ENCODE measurements around the gene CD164. TPM values are rescaled to one million over a fixed set of nuclear protein-coding genes. Genes with fewer than 3 reads are reported as not detected.

CD164 gene
- polyA plus RNA-seq, 1 donor (not counting 4 experiments of a cell fraction or from before 2014, with no cell fraction given): 244 TPM

DNA sequence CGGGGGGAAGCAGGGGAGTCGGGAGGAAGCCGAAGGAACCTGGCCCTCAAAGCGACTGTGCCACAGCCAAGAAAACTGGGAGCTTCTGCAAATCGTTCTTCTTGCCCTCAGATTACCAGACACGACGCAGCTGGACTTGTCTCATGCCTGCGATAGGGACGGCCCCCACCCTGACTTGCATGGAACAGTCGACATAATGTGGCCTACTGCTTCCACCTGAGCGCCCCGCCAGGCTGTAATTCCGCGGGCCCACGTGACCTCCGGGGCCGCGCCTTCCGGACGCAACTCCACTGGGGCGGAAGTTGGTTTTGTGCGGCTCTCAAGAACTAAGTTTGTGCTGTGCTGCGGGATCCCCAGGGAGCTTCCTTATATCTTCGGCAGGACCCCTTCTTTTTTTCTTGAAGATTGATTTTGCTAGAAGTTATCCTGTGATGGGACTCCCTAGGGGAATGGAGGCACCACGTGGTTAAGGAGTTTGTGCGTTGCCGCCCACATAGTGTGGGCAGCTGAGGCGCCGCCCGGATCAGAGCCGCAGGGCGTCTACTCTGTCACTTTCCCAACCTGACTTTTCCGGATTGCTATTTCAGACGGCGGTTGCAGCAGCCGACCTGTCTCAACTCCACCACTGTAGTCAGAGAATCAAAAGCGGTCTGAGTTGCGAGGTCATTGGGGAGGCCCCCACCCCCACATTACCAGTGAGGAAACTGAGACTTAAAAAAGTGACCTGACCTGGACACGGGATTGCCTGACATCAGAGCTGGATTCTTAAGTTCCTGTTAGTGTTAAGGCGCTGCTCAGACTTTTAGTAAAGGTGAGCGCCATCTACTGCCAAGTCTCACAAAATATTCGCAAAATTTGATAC lies 540 bp upstream of the CD164 start:
- Histone ChIP-seq H3K9me1 (ENCODE audit: control insufficient read depth, extremely low read depth, insufficient read depth, low read length) (no peaks in the 10 kb centered on the region), H3K9ac (ENCODE audit: control insufficient read depth, extremely low read depth, insufficient read depth, low read length) (peak overlapping the region; percentile 95), H3K79me2 (ENCODE audit: control insufficient read depth, insufficient read depth, low read length) (peaks cover 43% of the 10 kb centered on the region), H3K27me3 (ENCODE audit: control insufficient read depth, extremely low read depth, insufficient read depth, low read length) (no peaks in the 10 kb centered on the region), H3K27ac (ENCODE audit: control insufficient read depth, insufficient read depth, low read length) (peak overlapping the region; percentile 98), H3K4me2 (ENCODE audit: control insufficient read depth, extremely low read depth, insufficient read depth, low read depth, low read length) (peak overlapping the region; percentile 86), H3K4me3 (ENCODE audit: control insufficient read depth in 2 of 3, extremely low read depth in 1 of 3, insufficient read depth in 2 of 3, low read depth in 1 of 3, low read length in 3 of 3) (peak overlapping the region; percentile 60 to 78 (median 71)), H3K9me3 (ENCODE audit: control insufficient read depth, low read depth, low read length) (no peaks in the 10 kb centered on the region), H4K20me1 (ENCODE audit: control insufficient read depth, extremely low read depth, insufficient read depth, low read length) (peaks cover 11% of the 10 kb centered on the region), H3K36me3 (ENCODE audit: control insufficient read depth in 2 of 2, extremely low read depth in 1 of 2, insufficient read depth in 2 of 2, low read length in 2 of 2) (peaks cover under 1 to 6% of the 10 kb centered on the region in 2 experiments), H2AFZ (ENCODE audit: control insufficient read depth, low read length) (peak overlapping the region; percentile 88), H3K4me1 (ENCODE audit: control insufficient read depth, extremely low read depth, insufficient read depth, low read length) (peaks cover 29% of the 10 kb centered on the region)
- no peak for TF ChIP-seq EZH2 (IDR thresholded peaks at IDR 0.05; ENCODE audit: low read length)
- TF ChIP-seq, protein P1, sequence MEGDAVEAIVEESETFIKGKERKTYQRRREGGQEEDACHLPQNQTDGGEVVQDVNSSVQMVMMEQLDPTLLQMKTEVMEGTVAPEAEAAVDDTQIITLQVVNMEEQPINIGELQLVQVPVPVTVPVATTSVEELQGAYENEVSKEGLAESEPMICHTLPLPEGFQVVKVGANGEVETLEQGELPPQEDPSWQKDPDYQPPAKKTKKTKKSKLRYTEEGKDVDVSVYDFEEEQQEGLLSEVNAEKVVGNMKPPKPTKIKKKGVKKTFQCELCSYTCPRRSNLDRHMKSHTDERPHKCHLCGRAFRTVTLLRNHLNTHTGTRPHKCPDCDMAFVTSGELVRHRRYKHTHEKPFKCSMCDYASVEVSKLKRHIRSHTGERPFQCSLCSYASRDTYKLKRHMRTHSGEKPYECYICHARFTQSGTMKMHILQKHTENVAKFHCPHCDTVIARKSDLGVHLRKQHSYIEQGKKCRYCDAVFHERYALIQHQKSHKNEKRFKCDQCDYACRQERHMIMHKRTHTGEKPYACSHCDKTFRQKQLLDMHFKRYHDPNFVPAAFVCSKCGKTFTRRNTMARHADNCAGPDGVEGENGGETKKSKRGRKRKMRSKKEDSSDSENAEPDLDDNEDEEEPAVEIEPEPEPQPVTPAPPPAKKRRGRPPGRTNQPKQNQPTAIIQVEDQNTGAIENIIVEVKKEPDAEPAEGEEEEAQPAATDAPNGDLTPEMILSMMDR (optimal IDR thresholded peaks at IDR 0.05 in 1 of 3, IDR thresholded peaks at IDR 0.05 in 1 of 3, conservative IDR thresholded peaks at IDR 0.05 in 1 of 3; ENCODE audit: extremely low read depth in 1 of 3, insufficient read depth in 2 of 3, low read length in 3 of 3): peak; percentile 44 to 62 (median 46)
- dilution Hi-C loops (cut with MboI; ENCODE audit: extremely low pct_ligation_motif_present, low sequenced_read_pairs): no loop called here
- peak; percentile 73 for FAIRE-seq
- peak; percentile 71 for DNase-seq (ENCODE audit: low read depth, low spot score)

DNA sequence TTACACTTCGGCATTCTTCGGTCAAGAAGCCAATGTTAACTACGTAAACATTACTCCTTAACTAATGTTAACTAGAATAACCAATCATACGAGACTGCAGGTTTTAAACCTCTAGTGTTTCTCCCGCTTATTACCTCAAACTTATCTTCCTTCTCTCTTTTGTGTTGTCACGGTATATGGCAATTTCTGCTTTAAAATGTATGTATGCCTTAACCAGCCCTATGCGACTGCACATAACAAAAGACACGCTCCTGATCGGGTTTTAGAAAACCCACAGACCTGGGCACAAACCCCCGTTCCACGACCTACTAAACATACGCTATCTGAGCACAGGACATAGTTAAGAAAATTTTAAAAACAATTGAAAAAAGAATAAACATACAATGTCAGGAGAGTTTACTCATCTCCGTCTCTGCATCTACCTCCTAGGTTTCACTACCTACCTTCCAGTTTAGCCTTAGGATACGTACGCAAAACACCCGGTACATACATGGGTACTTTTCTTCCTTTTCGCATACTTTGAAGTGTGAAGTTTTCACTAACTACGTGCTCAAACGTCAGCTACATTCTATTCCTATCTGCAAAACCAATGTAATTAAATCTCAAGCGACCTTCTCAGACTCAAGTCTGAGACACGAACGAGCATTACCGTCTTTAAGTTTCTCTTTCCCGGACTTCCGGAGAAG lies 1.1 kb downstream of the CD164 start:
- TF ChIP-seq, protein P1 (optimal IDR thresholded peaks at IDR 0.05 in 1 of 3, IDR thresholded peaks at IDR 0.05 in 1 of 3, conservative IDR thresholded peaks at IDR 0.05 in 1 of 3; ENCODE audit: extremely low read depth in 1 of 3, insufficient read depth in 2 of 3, low read length in 3 of 3): no peak
- TF ChIP-seq EZH2 (IDR thresholded peaks at IDR 0.05; ENCODE audit: low read length): no peak
- Histone ChIP-seq H3K27me3 (ENCODE audit: control insufficient read depth, extremely low read depth, insufficient read depth, low read length) (no peaks in the 10 kb centered on the region), H3K9ac (ENCODE audit: control insufficient read depth, extremely low read depth, insufficient read depth, low read length) (peak overlapping the region; percentile 95), H3K4me2 (ENCODE audit: control insufficient read depth, extremely low read depth, insufficient read depth, low read depth, low read length) (peak overlapping the region; percentile 69), H3K9me3 (ENCODE audit: control insufficient read depth, low read depth, low read length) (no peaks in the 10 kb centered on the region), H3K79me2 (ENCODE audit: control insufficient read depth, insufficient read depth, low read length) (peaks cover 51% of the 10 kb centered on the region), H3K4me1 (ENCODE audit: control insufficient read depth, extremely low read depth, insufficient read depth, low read length) (peaks cover 29% of the 10 kb centered on the region), H3K4me3 (ENCODE audit: control insufficient read depth in 2 of 3, extremely low read depth in 1 of 3, insufficient read depth in 2 of 3, low read depth in 1 of 3, low read length in 3 of 3) (peak overlapping the region; percentile 60 to 78 (median 71)), H3K9me1 (ENCODE audit: control insufficient read depth, extremely low read depth, insufficient read depth, low read length) (no peaks in the 10 kb centered on the region), H2AFZ (ENCODE audit: control insufficient read depth, low read length) (no peak overlapping the region), H3K27ac (ENCODE audit: control insufficient read depth, insufficient read depth, low read length) (peak overlapping the region; percentile 98), H4K20me1 (ENCODE audit: control insufficient read depth, extremely low read depth, insufficient read depth, low read length) (peaks cover 11% of the 10 kb centered on the region), H3K36me3 (ENCODE audit: control insufficient read depth in 2 of 2, extremely low read depth in 1 of 2, insufficient read depth in 2 of 2, low read length in 2 of 2) (peaks cover 5 to 8% of the 10 kb centered on the region in 2 experiments)
- DNase-seq (ENCODE audit: low read depth, low spot score): no peak
- no peak for FAIRE-seq
- dilution Hi-C loops (cut with MboI; ENCODE audit: extremely low pct_ligation_motif_present, low sequenced_read_pairs): no loop called here

Measured in keratinocyte (primary cell).